ENCODE data around the gene SLC66A2. TPM values are rescaled to one million over a fixed set of nuclear protein-coding genes. Genes with fewer than 3 reads are reported as not detected.

Gene SLC66A2
- total and polyA plus RNA-seq, 2 experiments from 2014 or later: 33.1 to 67.0 TPM

DNA sequence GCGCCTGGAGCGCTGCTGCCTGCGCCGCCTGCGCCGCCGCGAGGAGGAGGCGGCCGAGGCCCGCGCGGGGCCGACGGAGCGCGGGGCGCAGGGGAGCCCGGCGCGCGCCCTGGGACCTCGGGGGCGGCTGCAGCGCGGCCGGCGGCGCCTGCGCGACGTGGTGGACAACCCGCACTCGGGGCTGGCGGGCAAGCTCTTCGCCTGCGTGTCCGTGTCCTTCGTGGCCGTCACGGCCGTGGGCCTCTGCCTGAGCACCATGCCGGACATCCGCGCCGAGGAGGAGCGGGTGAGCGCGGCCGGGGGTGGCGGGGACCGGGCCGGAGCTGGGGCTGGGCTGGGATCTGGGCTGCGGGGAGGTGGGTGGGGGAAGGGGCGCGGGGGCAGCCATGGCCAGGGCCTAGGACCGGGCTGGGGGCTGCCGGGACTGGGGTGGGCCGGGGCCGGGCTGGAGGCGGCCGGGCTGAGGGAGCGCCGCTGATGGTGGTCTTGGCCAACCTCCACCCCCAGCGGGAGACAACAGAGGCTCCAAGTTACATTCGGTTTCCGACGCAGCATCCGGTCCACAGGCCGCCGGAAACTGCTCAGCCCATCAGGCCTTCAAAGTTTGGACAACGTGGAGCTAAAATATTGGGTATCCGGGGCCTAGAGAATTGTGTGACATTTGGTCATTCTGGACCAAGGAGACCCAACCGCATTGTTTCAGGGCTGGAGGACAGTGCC is 87.3 kb downstream of the SLC66A2 start:
- Histone ChIP-seq H3K4me1 (ENCODE audit: insufficient read depth) (no peaks in the 10 kb centered on the region), H2AFZ (no peak overlapping the region), H3K9me2 (ENCODE audit: insufficient read depth) (no peaks in the 10 kb centered on the region), H3K27ac (no peak overlapping the region), H4K20me1 (ENCODE audit: insufficient read depth) (no peaks in the 10 kb centered on the region), H3K4me3 (no peak overlapping the region), H3K27me3 (replicated peaks; ENCODE audit: insufficient read depth) (peaks cover 12% of the 10 kb centered on the region), H3K36me3 (ENCODE audit: low read depth) (no peaks in the 10 kb centered on the region), H3K9ac (no peak overlapping the region), H3F3A (ENCODE audit: insufficient read depth) (no peaks in the 10 kb centered on the region), H3K79me2 (ENCODE audit: insufficient read depth) (no peaks in the 10 kb centered on the region), H3K4me2 (ENCODE audit: unreplicated experiment) (no peak overlapping the region), H3K9me3 (ENCODE audit: low read depth) (no peaks in the 10 kb centered on the region)
- DNase-seq: no peak
- WGBS, 2 experiments (ENCODE audit: low coverage in 1 of 2, low lambda C conversion rate in 2 of 2, missing lambda C conversion rate in 2 of 2): 72 to 75% methylated on average over 13 to 73 of the region's 74 CpGs
- TF ChIP-seq EZH2phosphoT487 (IDR thresholded peaks at IDR 0.05; ENCODE audit: insufficient read depth, low read depth): no peak
- TF ChIP-seq EZH2 (IDR thresholded peaks at IDR 0.05; ENCODE audit: insufficient read depth, poor library complexity, severe bottlenecking): no peak
- in situ Hi-C loops (cut with MboI): no loop called here

DNA sequence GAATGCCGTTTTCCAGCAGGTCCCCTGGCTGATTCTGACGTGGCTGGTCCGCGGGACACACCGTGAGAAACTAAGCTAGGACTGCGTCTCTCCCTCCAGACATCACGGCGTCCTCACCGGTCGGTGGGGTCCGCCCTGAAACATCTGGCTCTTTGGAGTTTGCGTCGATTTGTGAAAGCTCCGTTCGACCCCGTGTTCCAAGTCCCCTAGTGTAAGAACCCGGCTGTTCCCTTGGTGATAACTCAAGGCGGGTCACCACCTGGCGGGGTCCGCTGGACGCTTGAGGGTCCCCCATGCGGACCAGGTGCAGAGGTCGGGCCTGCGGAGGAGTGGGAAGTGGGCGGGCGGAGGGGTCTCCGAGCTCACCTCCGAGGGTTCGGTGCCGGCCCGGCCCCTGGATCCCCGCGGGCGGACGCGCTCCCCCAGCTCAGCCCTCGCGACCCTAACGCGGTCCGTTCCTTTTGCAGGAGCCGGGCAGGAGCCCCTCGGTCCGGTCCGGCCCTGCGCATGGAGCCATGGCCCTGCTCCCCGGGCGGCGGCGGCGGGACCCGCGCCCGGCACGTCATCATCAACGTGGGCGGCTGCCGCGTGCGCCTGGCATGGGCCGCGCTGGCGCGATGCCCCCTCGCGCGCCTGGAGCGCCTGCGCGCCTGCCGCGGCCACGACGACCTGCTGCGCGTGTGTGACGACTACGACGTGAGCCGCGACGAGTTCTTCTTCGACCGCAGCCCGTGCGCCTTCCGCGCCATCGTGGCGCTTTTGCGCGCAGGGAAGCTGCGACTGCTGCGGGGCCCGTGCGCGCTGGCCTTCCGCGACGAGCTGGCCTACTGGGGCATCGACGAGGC is 88.1 kb downstream of the SLC66A2 start:
- DNase-seq: no peak
- H4K20me1 ChIP-seq (ENCODE audit: insufficient read depth): no peaks in the 10 kb centered on the region
- no peaks in the 10 kb centered on the region for H3K9me2 ChIP-seq (ENCODE audit: insufficient read depth)
- no peaks in the 10 kb centered on the region for H3K36me3 ChIP-seq (ENCODE audit: low read depth)
- H3K9ac ChIP-seq: no peak overlapping the region
- no peaks in the 10 kb centered on the region for H3F3A ChIP-seq (ENCODE audit: insufficient read depth)
- H3K27ac ChIP-seq: no peak overlapping the region
- no peak overlapping the region for H3K4me3 ChIP-seq
- TF ChIP-seq EZH2 (IDR thresholded peaks at IDR 0.05; ENCODE audit: insufficient read depth, poor library complexity, severe bottlenecking): no peak
- no peak for TF ChIP-seq EZH2phosphoT487 (IDR thresholded peaks at IDR 0.05; ENCODE audit: insufficient read depth, low read depth)
- H2AFZ ChIP-seq: no peak overlapping the region
- no peak overlapping the region for H3K4me2 ChIP-seq (ENCODE audit: unreplicated experiment)
- no peaks in the 10 kb centered on the region for H3K9me3 ChIP-seq (ENCODE audit: low read depth)
- in situ Hi-C loops (cut with MboI): no loop called here
- H3K4me1 ChIP-seq (ENCODE audit: insufficient read depth): no peaks in the 10 kb centered on the region
- peaks cover 12% of the 10 kb centered on the region for H3K27me3 ChIP-seq (replicated peaks; ENCODE audit: insufficient read depth)
- 58 to 64% methylated on average over 74 to 101 of the region's 102 CpGs for WGBS, 2 experiments (ENCODE audit: low coverage in 1 of 2, low lambda C conversion rate in 2 of 2, missing lambda C conversion rate in 2 of 2)
- H3K79me2 ChIP-seq (ENCODE audit: insufficient read depth): no peaks in the 10 kb centered on the region

DNA sequence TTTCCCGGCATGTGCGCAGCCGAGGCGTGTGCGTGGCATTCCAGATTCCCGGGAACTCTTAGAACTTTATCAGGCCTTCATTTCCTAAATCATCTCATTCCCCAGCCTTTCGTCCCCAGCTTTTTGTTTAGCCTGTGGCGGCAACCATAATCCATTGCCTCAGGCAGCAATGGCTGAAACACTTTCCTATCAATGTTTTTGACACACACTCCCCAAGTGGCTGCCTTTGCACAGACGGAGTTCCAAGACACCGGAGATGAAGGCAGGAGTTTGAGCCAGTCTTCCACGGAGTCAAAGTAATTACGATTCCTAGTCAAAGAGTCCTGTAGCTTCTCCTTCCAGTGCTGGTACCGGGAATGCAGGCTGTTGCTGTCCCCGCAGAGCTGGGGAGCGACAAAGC is 88.9 kb downstream of the SLC66A2 start:
- Histone ChIP-seq H3K27ac (no peak overlapping the region), H3K4me1 (ENCODE audit: insufficient read depth) (no peaks in the 10 kb centered on the region), H3K9ac (no peak overlapping the region), H3K79me2 (ENCODE audit: insufficient read depth) (no peaks in the 10 kb centered on the region), H3K4me3 (no peak overlapping the region), H3F3A (ENCODE audit: insufficient read depth) (no peaks in the 10 kb centered on the region), H3K9me3 (ENCODE audit: low read depth) (no peaks in the 10 kb centered on the region), H3K4me2 (ENCODE audit: unreplicated experiment) (no peak overlapping the region), H2AFZ (no peak overlapping the region), H3K36me3 (ENCODE audit: low read depth) (no peaks in the 10 kb centered on the region), H4K20me1 (ENCODE audit: insufficient read depth) (no peaks in the 10 kb centered on the region), H3K9me2 (ENCODE audit: insufficient read depth) (no peaks in the 10 kb centered on the region), H3K27me3 (replicated peaks; ENCODE audit: insufficient read depth) (peaks cover 15% of the 10 kb centered on the region)
- WGBS, 2 experiments (ENCODE audit: low coverage in 1 of 2, low lambda C conversion rate in 2 of 2, missing lambda C conversion rate in 2 of 2): 73 to 78% methylated on average over 15 of the region's 15 CpGs
- TF ChIP-seq EZH2phosphoT487 (IDR thresholded peaks at IDR 0.05; ENCODE audit: insufficient read depth, low read depth) (no peak), EZH2 (IDR thresholded peaks at IDR 0.05; ENCODE audit: insufficient read depth, poor library complexity, severe bottlenecking) (no peak)
- no peak for DNase-seq
- in situ Hi-C loops (cut with MboI): no loop called here

DNA sequence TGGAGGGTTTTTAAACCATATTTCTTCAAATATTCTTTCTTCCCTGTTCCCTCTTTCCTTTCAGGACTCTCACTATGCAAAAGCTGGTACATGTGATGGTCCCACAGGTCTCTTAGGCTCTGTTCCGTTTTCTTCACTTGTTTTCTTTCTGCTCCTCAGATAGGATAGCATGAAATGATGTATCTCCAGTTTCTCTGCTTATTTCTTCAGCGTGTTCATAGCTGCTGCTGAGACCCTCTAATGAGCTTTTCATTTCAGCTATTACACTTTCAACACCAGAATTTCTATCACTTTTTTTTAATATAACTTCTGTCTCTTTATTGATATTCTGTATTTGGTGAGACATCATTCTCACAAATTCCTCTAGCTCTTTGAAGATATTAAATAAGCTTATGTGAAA is 89.8 kb downstream of the SLC66A2 start:
- Histone ChIP-seq H4K20me1 (ENCODE audit: insufficient read depth) (no peaks in the 10 kb centered on the region), H3K79me2 (ENCODE audit: insufficient read depth) (no peaks in the 10 kb centered on the region), H3K9ac (no peak overlapping the region), H3K4me1 (ENCODE audit: insufficient read depth) (no peaks in the 10 kb centered on the region), H2AFZ (no peak overlapping the region), H3K27ac (no peak overlapping the region), H3F3A (ENCODE audit: insufficient read depth) (no peaks in the 10 kb centered on the region), H3K4me2 (ENCODE audit: unreplicated experiment) (no peak overlapping the region), H3K9me2 (ENCODE audit: insufficient read depth) (no peaks in the 10 kb centered on the region), H3K4me3 (no peak overlapping the region), H3K9me3 (ENCODE audit: low read depth) (no peaks in the 10 kb centered on the region), H3K27me3 (replicated peaks; ENCODE audit: insufficient read depth) (peaks cover 16% of the 10 kb centered on the region), H3K36me3 (ENCODE audit: low read depth) (no peaks in the 10 kb centered on the region)
- TF ChIP-seq EZH2phosphoT487 (IDR thresholded peaks at IDR 0.05; ENCODE audit: insufficient read depth, low read depth): no peak
- TF ChIP-seq EZH2 (IDR thresholded peaks at IDR 0.05; ENCODE audit: insufficient read depth, poor library complexity, severe bottlenecking): no peak
- no peak for DNase-seq
- in situ Hi-C loops (cut with MboI): no loop called here
- 27 to 40% methylated on average over 2 of the region's 2 CpGs for WGBS, 2 experiments (ENCODE audit: low coverage in 1 of 2, low lambda C conversion rate in 2 of 2, missing lambda C conversion rate in 2 of 2)

Data from GM23248 (cell line).